Measurements from ENCODE around the gene PRXL2C. TPM values are rescaled to one million over a fixed set of nuclear protein-coding genes. Genes with fewer than 3 reads are reported as not detected.
"Not testable (repeated sequence)": the region's sequence is repeated elsewhere in the genome, so short reads cannot be mapped to it uniquely, and the experiment has no call there.

Gene PRXL2C
- total RNA-seq, 1 experiment from 2014 or later: 35.4 TPM

GRCh38 chr9:96668868-96669534 is 13.9 kb upstream of the PRXL2C start:
- no peaks in the 10 kb centered on the region for H3K27me3 Mint-ChIP-seq (ENCODE audit: insufficient read depth, unreplicated experiment)
- no peaks in the 10 kb centered on the region for H3K9me3 ChIP-seq
- H3K9me3 Mint-ChIP-seq (ENCODE audit: unreplicated experiment): peaks cover 16% of the 10 kb centered on the region
- no peaks in the 10 kb centered on the region for H3K4me1 Mint-ChIP-seq (ENCODE audit: low read depth, unreplicated experiment)
- no peak for DNase-seq
- H3K27me3 ChIP-seq (replicated peaks; ENCODE audit: control insufficient read depth, insufficient read depth, low read length): no peaks in the 10 kb centered on the region
- TF ChIP-seq CTCF (IDR thresholded peaks at IDR 0.05; ENCODE audit: insufficient read depth in 1 of 2, low read depth in 1 of 2, low read length in 1 of 2, severe bottlenecking in 1 of 2, unreplicated experiment in 1 of 2): no peak
- H3K4me3 ChIP-seq (ENCODE audit: low read depth, low read length): no peak overlapping the region
- no peaks in the 10 kb centered on the region for H3K36me3 ChIP-seq (ENCODE audit: control insufficient read depth, insufficient read depth, low read length)
- peaks cover 4% of the 10 kb centered on the region for H3K36me3 Mint-ChIP-seq (ENCODE audit: insufficient read depth, unreplicated experiment)
- no TSS peak for BruUV-seq (replicated peaks)
- ChIA-PET POLR2A (no interaction called here), CTCF (no interaction called here)
- intact Hi-C loops (cut with micrococcal nuclease; ENCODE audit: unreplicated experiment): loop anchor here (5.0 kb wide), 1 partner anchor 342 kb away; no protein-coding TSS in a partner anchor
- no peak overlapping the region for H3K27ac Mint-ChIP-seq (ENCODE audit: unreplicated experiment)
- no peak overlapping the region for H3K4me3 Mint-ChIP-seq (ENCODE audit: unreplicated experiment)
- H3K4me1 ChIP-seq: no peaks in the 10 kb centered on the region

GRCh38 chr9:96667363-96667728 is 12.2 kb upstream of the PRXL2C start:
- CTCF ChIA-PET: interaction anchor here (0.6 to 2.1 kb wide), 5 partner anchors 218 to 308 kb away, joined by 3 to 16 read pairs (median 3); partner anchors contain the start of gene HABP4
- peaks cover 4% of the 10 kb centered on the region for H3K36me3 Mint-ChIP-seq (ENCODE audit: insufficient read depth, unreplicated experiment)
- Histone ChIP-seq H3K4me3 (ENCODE audit: low read depth, low read length) (no peak overlapping the region), H3K4me1 (no peaks in the 10 kb centered on the region), H3K9me3 (no peaks in the 10 kb centered on the region), H3K36me3 (ENCODE audit: control insufficient read depth, insufficient read depth, low read length) (no peaks in the 10 kb centered on the region), H3K27me3 (replicated peaks; ENCODE audit: control insufficient read depth, insufficient read depth, low read length) (no peaks in the 10 kb centered on the region)
- intact Hi-C loops (cut with micrococcal nuclease; ENCODE audit: unreplicated experiment): loop anchor here (5.0 kb wide), 1 partner anchor 340 kb away; no protein-coding TSS in a partner anchor
- H3K4me1 Mint-ChIP-seq (ENCODE audit: low read depth, unreplicated experiment): peaks cover 6% of the 10 kb centered on the region
- H3K27ac Mint-ChIP-seq (ENCODE audit: unreplicated experiment): no peak overlapping the region
- H3K9me3 Mint-ChIP-seq (ENCODE audit: unreplicated experiment): peaks cover 14% of the 10 kb centered on the region
- no peak overlapping the region for H3K4me3 Mint-ChIP-seq (ENCODE audit: unreplicated experiment)
- H3K27me3 Mint-ChIP-seq (ENCODE audit: insufficient read depth, unreplicated experiment): no peaks in the 10 kb centered on the region
- POLR2A ChIA-PET: no interaction called here
- no peak for TF ChIP-seq CTCF (IDR thresholded peaks at IDR 0.05; ENCODE audit: insufficient read depth in 1 of 2, low read depth in 1 of 2, low read length in 1 of 2, severe bottlenecking in 1 of 2, unreplicated experiment in 1 of 2)
- DNase-seq: no peak
- no TSS peak for BruUV-seq (replicated peaks)

GRCh38 chr9:96666653-96667362 is 11.7 kb upstream of the PRXL2C start:
- H3K27me3 ChIP-seq (replicated peaks; ENCODE audit: control insufficient read depth, insufficient read depth, low read length); H3K36me3 Mint-ChIP-seq (ENCODE audit: insufficient read depth, unreplicated experiment); H3K4me3 Mint-ChIP-seq (ENCODE audit: unreplicated experiment); H3K27ac Mint-ChIP-seq (ENCODE audit: unreplicated experiment); H3K4me3 ChIP-seq (ENCODE audit: low read depth, low read length); BruUV-seq (replicated peaks); H3K27me3 Mint-ChIP-seq (ENCODE audit: insufficient read depth, unreplicated experiment); POLR2A ChIA-PET; H3K9me3 ChIP-seq; H3K4me1 ChIP-seq; H3K36me3 ChIP-seq (ENCODE audit: control insufficient read depth, insufficient read depth, low read length); H3K9me3 Mint-ChIP-seq (ENCODE audit: unreplicated experiment); H3K4me1 Mint-ChIP-seq (ENCODE audit: low read depth, unreplicated experiment): not testable (repeated sequence)
- peak; percentile 42 to 45 for DNase-seq
- CTCF ChIA-PET: interaction anchor here (0.6 to 2.1 kb wide), 8 partner anchors 154 to 434 kb away, joined by 3 to 16 read pairs (median 3); partner anchors contain the start of gene HABP4
- TF ChIP-seq CTCF (IDR thresholded peaks at IDR 0.05; ENCODE audit: insufficient read depth in 1 of 2, low read depth in 1 of 2, low read length in 1 of 2, severe bottlenecking in 1 of 2, unreplicated experiment in 1 of 2): peak; percentile 55 to 83
- intact Hi-C loops (cut with micrococcal nuclease; ENCODE audit: unreplicated experiment): loop anchor here (1.0 to 5.0 kb wide), 2 partner anchors 225 to 340 kb away; no protein-coding TSS in a partner anchor

All from Caco-2 (cell line).